Measurements from ENCODE around the gene LZTR1.

- TF ChIP-seq MAX (IDR thresholded peaks at IDR 0.05): no peak
- no peak for TF ChIP-seq TAF1 (IDR thresholded peaks at IDR 0.05; ENCODE audit: low read depth)
- no peak for TF ChIP-seq CREB1 (IDR thresholded peaks at IDR 0.05; ENCODE audit: low read depth)
- TF ChIP-seq CEBPB (IDR thresholded peaks at IDR 0.05): no peak
- TF ChIP-seq TCF12 (IDR thresholded peaks at IDR 0.05; ENCODE audit: low read depth): no peak
Observed at GRCh38 chr22:21030621-21031544, 48.8 kb downstream of the LZTR1 start.
